CD4-positive, alpha-beta T cell treated with Interleukin-15 for 1 hour (primary cell): Measurements from ENCODE around the gene TRIM63.

ENCODE experiments used
- DNase-seq: peaks from one replicate; pipeline ENCODE4 v3.0.0-alpha.2; 2020

TRIM63 gene

DNA sequence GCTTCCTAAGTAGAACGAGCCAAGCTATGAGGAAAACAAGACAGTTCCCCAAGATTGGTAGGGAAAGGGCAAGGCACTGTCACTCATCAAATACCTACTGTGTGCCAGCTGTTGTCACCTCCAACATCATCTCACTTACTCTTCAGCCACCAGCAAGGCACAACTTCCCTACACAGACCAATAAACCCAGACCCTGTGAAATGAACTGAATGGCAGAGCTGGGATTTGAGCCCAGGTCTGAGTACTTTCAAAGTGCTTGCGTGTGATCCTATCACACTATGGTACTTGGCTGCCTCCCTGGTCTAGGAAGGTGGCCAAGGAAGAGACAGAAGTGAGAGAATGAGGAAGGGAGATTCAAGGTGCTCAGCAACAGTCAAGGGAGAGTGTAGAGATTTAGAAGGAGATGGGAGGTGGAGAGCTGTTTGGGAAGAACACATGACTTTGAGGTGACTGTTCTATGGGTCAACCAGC lies 16.7 kb upstream of the TRIM63 start:
- no peak for DNase-seq

DNA sequence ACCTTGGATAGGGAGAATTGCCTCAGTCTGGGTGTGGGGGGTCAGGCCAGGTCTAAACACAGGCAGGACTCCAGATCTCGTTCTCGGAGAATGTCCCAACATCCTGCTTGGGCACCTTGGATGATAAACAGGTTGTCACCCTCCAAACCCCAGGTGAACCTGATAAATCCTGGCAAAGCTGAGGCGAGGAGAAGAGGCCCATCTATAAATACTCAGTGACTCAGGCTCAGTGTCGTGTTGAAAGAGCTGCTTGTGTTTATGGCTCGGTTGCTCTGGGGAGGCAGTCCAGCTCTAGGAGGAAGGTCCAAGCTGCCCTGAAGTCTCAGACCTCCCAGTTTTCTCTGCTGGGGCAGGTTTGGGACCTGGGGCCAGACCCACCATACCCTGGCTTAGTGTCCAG lies 15.8 kb upstream of the TRIM63 start:
- no peak for DNase-seq

- no peak for DNase-seq
Measured at GRCh38 chr1:26082020-26082350, 14.6 kb upstream of the TRIM63 start.

GRCh38 chr1:26081267-26082019 lies 14.0 kb upstream of the TRIM63 start:
- DNase-seq = no peak

GRCh38 chr1:26079960-26080814 lies 12.8 kb upstream of the TRIM63 start:
- no peak for DNase-seq

GRCh38 chr1:26079178-26079563 lies 11.7 kb upstream of the TRIM63 start:
- no peak for DNase-seq

DNA sequence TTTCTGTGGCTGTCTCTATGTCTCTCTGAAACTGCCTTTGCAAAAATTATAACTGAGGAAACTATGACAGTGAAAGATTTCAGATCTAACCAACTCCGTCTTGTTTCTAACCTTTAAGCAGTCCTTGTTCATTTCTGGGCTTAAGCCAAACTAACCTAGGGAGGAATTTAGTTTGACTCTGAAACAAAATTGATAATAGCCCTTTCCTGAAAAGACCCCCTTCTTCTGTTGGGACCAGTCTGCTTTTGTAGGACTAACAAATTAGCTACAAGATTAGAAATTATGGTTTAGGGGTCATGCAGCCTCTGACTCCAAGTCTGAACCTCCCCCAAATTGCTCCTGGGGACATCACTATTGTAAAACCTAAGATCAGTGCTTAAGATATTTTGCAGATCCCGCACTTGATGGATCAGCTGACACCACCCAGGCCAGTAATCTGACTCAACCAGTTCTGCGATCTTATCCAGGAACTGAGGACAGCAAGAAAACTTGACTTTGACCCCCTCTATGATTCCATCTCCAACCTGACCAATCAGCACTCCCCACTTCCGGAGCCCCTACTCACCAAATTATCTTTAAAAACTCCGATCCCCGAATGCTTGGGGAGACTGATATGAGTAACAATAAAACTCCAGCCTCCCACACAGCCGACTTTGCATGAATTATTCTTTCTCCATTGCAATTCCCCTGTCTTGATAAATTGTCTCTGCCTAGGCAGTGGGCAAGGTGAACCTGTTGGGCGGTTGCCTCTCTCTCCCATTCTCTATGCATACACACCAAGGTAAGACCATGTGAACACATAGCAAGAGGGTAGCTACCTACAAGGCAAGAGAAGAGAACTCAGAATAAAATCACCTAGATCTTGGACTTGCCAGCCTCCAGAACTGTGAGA lies 11.1 kb upstream of the TRIM63 start:
- no peak for DNase-seq

DNA sequence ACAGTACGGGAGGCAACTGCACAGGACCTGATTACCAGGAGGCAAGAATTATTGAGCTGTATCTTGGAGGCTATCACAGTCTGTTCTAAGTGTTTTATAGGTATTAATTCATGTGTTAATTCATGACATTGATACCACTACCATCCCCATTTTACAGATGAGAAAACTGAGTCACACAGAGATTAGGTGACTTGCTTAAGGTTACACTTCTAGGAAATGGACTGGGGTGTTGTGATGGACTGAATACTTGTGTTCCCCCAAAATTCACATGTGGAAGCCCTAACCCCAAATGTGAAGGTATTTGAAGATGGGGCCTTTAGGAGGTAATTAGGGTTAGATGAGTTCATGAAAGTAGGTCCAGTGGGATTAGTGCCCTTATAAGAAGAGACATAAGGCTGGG lies 10.1 kb upstream of the TRIM63 start:
- DNase-seq = no peak

- no peak for DNase-seq
Measured at GRCh38 chr1:26075421-26076144, 8.2 kb upstream of the TRIM63 start.

GRCh38 chr1:26072305-26072704 lies 4.9 kb upstream of the TRIM63 start:
- DNase-seq = no peak

GRCh38 chr1:26070963-26071342 lies 3.5 kb upstream of the TRIM63 start:
- DNase-seq = no peak

DNA sequence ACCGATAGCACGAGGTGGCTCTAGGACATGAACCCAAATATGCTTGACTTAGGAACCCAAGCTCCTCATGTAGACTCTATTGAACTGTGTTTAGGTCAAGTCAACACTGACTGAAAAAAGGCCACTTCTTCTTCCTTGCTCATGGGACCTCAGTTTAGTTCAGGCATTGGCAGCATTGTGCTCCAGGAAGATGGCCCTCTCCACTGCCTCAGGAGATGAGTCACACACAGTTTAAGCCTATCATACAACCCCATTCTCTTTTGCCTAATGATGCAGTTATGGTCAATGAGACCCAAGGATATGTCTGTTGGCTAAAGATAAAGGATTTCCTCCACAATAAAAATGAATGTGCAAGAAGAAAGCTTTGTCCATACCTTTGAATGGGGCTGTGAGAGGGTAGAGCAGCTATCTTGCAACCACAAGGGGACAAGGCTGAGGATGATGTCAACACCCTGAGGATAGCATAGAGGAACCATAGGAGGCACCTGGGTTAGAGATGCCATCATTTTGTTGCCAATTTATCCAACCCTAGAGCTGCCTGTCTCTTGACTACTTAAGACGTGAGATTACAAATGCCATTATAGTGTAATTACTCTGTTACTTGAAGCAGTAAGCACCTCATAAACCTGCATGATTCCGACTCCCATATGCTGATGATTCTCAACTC lies 3.0 kb upstream of the TRIM63 start:
- DNase-seq = no peak

DNA sequence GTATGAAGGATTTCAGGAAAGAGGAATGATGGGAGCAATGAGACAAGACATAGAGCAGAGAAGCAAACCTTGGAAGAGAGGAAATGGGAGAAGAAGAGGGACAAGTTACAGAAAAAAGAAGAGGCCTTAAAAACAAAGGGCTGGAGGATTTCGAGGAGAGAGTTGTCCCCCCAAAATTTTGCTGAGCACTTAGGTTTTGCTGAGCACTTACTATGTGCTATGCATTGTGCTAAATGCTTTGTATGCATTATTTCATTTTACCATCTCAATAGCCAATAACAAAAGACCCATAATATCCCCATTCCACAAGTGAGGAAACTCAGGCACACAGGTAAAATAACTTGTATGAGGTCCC lies 2.5 kb upstream of the TRIM63 start:
- no peak for DNase-seq

- DNase-seq = no peak
Measured at GRCh38 chr1:26066857-26067256, 573 bp downstream of the TRIM63 start.

DNA sequence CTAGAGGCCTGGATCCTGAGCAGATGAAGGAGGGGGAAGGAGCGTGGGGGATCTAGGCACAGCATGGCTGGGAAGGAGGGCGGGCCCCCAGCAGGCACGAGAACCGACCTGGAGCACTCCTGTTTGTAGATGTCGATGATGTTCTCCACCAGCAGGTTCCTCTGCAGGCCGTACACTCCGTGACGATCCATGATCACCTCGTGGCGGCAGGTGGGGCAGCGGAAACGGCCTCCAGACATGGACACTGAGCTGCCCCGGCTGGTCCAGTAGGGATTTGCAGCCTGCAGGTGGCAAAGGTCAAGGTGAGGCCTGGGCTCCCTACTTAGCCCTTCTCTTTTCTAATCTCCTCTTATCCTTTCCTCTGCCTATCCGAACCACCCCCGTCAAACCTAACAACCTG lies 1.3 kb downstream of the TRIM63 start:
- no peak for DNase-seq

DNA sequence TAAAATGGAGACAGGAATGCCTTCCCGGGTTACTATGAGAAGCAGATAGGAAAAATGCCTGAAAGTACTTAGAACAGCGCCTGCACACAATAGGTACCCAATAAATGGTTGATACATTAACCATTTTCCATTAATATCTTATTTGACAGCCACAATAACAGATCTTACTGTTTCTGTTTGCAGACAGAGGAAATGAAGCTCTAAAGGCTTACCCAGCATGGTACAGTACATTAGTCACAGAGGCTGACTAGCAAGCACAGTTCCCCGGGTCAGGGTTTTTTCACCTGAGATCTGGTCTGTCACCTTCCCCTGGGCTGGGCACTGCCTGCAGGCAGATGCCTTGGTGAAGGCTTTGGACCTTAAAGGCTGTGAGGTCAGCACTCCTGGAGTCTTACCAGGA lies 2.9 kb downstream of the TRIM63 start:
- no peak for DNase-seq

DNA sequence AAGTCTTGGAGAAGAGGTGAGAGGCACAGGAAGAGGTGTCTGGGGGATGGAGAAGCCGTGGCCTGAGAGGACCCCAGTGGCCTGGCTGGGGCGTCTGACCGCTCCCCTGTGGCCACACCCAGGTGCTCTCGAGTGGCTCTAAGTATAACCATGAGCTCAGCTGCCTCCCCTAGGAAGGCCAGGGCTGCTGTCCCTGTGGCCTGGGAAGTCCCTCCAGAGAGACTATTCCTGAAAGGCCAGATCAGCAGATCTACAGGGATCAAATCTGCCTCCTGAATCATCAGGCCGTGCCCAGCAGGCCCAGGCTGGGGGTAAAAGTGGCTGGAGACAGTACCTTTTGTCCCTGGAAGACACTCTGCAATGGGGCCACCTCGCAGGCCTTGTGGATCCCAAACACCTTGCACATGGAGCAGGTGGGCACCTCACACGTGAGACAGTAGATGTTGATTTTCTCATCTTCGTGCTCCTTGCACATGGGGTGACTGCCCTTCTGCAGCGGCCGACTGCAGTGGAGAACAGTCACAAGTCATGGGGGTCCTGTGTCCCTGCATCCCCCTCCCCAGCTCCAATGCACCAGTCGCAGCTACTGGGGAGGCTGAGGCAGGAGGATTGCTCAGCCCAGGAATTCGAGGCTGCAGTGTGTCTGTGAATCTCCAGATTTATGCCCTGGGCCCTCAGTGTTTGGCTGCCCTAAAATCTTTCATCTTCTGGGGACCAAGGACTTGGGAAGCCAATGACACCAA lies 6.4 kb downstream of the TRIM63 start:
- no peak for DNase-seq

DNA sequence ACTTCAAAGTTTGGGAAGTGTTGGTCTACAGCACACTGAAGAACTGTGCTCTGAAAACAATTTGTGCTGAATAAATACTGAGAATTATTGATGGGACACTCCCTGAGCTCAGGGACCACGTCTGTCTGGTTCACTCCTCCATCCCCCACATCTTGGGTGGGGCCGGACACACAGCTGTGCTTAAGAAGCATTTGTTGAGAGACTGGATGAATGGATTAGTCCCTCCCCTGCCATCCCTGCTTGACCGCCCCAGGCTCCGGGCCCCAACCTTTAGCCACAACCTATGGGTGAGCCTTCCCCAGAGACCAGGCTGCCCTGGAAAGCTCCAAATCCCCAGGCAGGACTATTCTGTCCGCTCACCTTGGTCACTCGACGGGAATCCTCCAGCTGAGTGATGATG lies 7.5 kb downstream of the TRIM63 start:
- no peak for DNase-seq

GRCh38 chr1:26058052-26058595 lies 9.3 kb downstream of the TRIM63 start:
- DNase-seq = no peak

GRCh38 chr1:26057189-26057588 lies 10.2 kb downstream of the TRIM63 start:
- DNase-seq = no peak

DNA sequence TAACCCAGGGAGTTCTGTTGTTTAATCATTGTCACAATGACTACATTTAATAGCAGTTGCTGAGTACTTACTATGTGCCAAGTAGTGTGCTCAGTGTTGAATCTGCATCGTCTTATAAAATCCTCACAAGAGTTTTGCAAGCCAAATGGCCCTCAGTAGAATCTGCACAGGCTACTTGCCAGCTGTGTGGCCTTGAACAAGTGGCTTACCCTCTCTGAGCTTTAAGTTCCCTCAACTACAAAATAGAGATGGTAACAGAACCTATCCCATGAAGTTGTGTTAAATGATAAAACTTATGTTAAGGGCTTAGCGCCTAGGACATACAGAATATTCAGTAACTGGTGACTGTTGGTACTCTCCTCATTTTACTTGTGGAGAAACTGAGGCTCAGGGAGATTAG lies 12.4 kb downstream of the TRIM63 start:
- DNase-seq = no peak
